HUES48 (cell line): Measurements from ENCODE around the gene NCKAP5.

ENCODE experiments used
- H3K27ac ChIP-seq: one replicate; pipeline ENCODE4 v1.7.0; 2013; ENCODE audit warnings: low read depth, low read length, inconsistent platforms
- H3K27me3 ChIP-seq: 2 replicates; pipeline ENCODE4 v1.6.1; 2013; ENCODE audit warnings: mild to moderate bottlenecking, low read length; ENCODE audit not compliant: control insufficient read depth, insufficient read depth
- H3K36me3 ChIP-seq: 2 replicates; pipeline ENCODE4 v1.6.1; 2013; ENCODE audit warnings: low read length; ENCODE audit not compliant: control insufficient read depth, insufficient read depth
- H3K4me1 ChIP-seq: 2 replicates; pipeline ENCODE4 v1.6.1; 2013; ENCODE audit warnings: mild to moderate bottlenecking, low read length; ENCODE audit not compliant: control insufficient read depth, insufficient read depth
- H3K4me3 ChIP-seq: 2 replicates; pipeline ENCODE4 v1.5.1; 2013; ENCODE audit warnings: mild to moderate bottlenecking, low read depth, low read length
- H3K9ac ChIP-seq: 2 replicates; pipeline ENCODE4 v1.6.1; 2013; ENCODE audit warnings: mild to moderate bottlenecking, low read depth, low read length, moderate library complexity
- H3K9me3 ChIP-seq: 2 replicates; pipeline ENCODE4 v1.6.1; 2013; ENCODE audit warnings: low read length; ENCODE audit not compliant: control insufficient read depth, insufficient read depth

Gene NCKAP5

DNA sequence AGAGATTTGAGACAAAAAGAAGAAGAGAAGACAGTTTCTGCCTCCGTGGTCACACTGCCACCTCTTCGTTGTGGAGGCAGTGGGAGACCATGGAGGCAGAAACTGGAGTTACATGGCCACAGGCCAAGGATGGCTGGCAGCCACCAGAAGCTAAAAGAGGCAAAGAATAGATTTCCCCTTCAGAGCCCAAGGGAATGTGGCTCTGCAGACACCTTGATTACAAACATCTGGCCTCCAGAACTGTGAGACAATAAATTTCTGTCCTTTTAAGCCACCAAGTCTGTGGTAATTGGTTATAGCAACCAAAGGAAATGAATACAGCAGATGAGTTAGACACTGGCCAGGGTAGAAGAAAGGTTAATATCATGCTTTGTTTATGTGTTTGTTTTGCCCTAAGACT, 477.9 kb downstream of the NCKAP5 start:
- H3K9me3 ChIP-seq = no peaks in the 10 kb centered on the region
- no peak overlapping the region for H3K27ac ChIP-seq
- no peaks in the 10 kb centered on the region for H3K27me3 ChIP-seq
- no peak overlapping the region for H3K4me3 ChIP-seq
- H3K9ac ChIP-seq = no peak overlapping the region
- H3K4me1 ChIP-seq = 0 out of 2 replicates have a peak, but pooled peaks cover 6% of the 10 kb centered on the region
- H3K36me3 ChIP-seq = no peaks in the 10 kb centered on the region

DNA sequence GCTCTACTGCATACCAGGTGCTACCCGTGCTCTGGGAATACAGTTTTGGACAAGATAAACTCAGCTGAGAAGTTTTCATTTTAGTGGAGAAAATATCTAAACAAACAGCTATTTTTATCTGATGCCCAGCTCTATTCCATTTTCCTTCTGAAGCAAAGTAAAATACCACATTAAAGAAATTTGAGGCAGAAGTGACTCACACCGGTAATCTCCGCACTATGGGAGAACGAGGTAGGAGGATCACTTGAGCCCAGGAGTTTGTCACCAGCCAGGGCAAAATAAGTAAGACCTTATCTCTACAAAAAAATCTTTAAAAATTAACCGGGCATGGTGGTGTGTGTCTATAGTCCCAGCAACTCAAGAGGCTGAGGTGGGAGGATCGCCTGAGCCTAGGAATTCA, 482.1 kb downstream of the NCKAP5 start:
- 0 out of 2 replicates have a peak, but pooled peaks cover 6% of the 10 kb centered on the region for H3K4me1 ChIP-seq
- no peaks in the 10 kb centered on the region for H3K9me3 ChIP-seq
- no peaks in the 10 kb centered on the region for H3K36me3 ChIP-seq
- H3K9ac ChIP-seq = no peak overlapping the region
- H3K4me3 ChIP-seq = no peak overlapping the region
- no peaks in the 10 kb centered on the region for H3K27me3 ChIP-seq
- H3K27ac ChIP-seq = no peak overlapping the region

DNA sequence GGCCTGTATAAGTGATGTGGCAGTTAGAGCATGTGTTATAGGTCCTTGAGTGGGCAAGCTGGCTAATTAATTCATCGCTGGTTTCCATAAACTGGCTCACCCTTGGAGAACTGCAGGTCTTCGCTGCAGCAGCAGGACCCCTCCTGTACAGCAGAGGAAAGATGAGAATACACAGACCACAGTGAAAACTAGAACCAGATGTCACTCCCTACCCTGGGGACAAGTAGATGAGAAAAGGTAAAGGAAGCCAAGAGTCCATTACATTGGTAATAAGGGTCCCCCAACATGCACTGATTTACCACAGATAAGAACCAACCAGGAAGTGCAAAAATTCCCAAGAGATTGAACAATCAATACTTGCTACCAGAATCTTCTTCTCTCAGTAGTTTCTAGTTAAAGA, 482.6 kb downstream of the NCKAP5 start:
- no peaks in the 10 kb centered on the region for H3K27me3 ChIP-seq
- H3K36me3 ChIP-seq = no peaks in the 10 kb centered on the region
- no peak overlapping the region for H3K27ac ChIP-seq
- 0 out of 2 replicates have a peak, but pooled peaks cover 6% of the 10 kb centered on the region for H3K4me1 ChIP-seq
- no peaks in the 10 kb centered on the region for H3K9me3 ChIP-seq
- H3K4me3 ChIP-seq = no peak overlapping the region
- H3K9ac ChIP-seq = no peak overlapping the region

DNA sequence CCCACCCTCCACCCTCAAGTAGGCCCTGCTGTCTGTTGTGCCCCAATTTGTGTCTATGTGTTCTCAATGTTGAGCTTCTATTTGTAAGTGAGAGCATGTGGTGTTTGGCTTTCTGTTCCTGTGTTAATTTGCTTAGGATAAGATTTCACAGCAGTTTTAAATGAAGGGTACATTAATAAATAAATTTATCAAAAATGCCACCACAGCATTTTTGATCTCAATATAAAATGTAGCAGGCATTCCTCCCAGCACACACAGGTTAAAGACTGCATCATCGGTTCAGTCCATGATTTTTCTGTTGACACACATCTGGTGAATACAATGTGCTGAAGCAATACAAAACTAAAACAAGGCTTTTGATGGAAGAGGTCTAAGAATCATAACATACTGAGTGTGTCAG, 486.2 kb downstream of the NCKAP5 start:
- Histone ChIP-seq H3K36me3 (no peaks in the 10 kb centered on the region), H3K4me1 (0 out of 2 replicates have a peak, but pooled peaks cover 4% of the 10 kb centered on the region), H3K9ac (no peak overlapping the region), H3K4me3 (no peak overlapping the region), H3K27me3 (no peaks in the 10 kb centered on the region), H3K9me3 (no peaks in the 10 kb centered on the region), H3K27ac (no peak overlapping the region)

DNA sequence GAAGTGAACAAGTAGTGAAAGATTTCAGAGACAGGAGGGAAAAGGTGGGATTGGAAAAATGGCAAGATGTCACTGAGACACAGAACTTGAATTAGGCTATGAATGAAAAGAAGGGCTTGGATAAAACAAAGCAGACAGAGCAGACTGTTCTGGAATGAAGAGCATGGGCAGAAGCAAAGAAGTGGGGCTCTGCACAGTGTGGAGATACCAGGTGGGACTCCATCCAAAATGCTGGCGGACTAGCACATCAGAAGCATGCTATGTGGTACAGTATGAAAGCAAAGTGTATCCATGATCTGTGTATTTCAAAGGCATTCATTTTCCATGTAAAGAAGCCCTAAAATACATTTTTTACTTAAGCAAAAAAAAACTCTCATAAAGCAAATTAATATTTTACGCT, 487.4 kb downstream of the NCKAP5 start:
- Histone ChIP-seq H3K27me3 (no peaks in the 10 kb centered on the region), H3K9me3 (no peaks in the 10 kb centered on the region), H3K9ac (no peak overlapping the region), H3K27ac (no peak overlapping the region), H3K4me3 (no peak overlapping the region), H3K4me1 (no peaks in the 10 kb centered on the region), H3K36me3 (no peaks in the 10 kb centered on the region)

DNA sequence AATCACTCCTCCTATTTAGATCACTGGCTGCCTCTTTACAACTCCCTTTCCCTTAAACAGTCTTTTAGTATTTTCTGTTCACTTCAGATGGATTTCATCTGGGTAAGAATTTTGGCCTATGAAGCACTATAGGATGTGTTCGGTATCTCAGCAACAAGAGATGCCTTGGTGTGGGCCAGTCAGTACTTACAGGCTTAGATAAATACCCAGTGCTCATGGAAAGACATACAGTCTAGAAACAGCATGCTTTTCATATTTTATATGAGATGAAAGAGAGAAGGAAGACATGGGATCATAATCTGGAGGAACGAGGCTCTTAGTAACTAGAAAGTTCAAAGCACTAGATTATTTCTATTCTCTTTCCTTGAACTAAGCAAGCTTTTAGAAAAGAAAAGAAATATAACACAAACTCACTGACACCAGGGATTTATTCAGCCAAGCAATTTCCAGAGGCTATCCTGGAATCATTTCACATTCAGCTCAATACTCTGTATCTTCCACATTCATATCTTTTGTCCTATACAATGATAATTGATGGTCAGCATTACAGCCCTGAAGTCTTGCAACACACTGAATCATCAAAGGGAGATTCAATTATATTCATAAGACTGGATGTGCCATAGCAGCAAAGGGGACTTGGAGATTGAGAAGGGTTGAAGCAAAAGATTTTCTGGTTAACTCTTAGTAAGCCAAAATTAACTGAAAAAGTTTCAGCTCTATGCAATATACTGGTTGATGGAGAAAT, 489.4 kb downstream of the NCKAP5 start:
- H3K9me3 ChIP-seq = no peaks in the 10 kb centered on the region
- H3K9ac ChIP-seq = no peak overlapping the region
- H3K27me3 ChIP-seq = no peaks in the 10 kb centered on the region
- H3K36me3 ChIP-seq = no peaks in the 10 kb centered on the region
- no peak overlapping the region for H3K27ac ChIP-seq
- H3K4me1 ChIP-seq = no peaks in the 10 kb centered on the region
- no peak overlapping the region for H3K4me3 ChIP-seq

DNA sequence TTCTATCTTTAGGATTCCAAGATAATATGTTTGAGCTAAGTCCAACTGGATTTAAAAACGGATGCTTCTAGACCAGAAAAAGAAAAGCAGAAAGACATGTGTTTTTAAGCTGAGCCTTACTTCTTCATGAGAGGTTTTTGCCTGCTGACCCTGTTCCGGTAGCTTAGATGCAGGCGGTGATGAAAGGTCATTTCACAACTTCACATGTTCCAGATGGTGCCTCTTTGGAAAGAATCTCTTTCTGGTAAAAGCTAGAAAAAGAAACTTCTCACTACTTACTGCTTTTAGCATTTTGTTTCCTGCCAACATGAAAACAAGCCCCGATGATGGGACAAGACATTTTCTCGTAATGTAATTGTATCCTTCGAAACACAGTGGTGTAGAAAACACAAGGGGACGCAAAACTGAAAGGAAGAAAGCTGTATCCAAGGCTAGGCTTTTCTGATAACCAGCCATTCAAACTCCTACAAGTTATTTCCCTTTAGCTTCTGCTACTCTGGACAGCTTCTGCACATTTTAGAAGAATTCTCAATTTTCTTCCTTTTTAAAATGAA, 490.9 kb downstream of the NCKAP5 start:
- Histone ChIP-seq H3K4me3 (no peak overlapping the region), H3K27me3 (no peaks in the 10 kb centered on the region), H3K36me3 (no peaks in the 10 kb centered on the region), H3K27ac (no peak overlapping the region), H3K9me3 (no peaks in the 10 kb centered on the region), H3K9ac (no peak overlapping the region), H3K4me1 (no peaks in the 10 kb centered on the region)

DNA sequence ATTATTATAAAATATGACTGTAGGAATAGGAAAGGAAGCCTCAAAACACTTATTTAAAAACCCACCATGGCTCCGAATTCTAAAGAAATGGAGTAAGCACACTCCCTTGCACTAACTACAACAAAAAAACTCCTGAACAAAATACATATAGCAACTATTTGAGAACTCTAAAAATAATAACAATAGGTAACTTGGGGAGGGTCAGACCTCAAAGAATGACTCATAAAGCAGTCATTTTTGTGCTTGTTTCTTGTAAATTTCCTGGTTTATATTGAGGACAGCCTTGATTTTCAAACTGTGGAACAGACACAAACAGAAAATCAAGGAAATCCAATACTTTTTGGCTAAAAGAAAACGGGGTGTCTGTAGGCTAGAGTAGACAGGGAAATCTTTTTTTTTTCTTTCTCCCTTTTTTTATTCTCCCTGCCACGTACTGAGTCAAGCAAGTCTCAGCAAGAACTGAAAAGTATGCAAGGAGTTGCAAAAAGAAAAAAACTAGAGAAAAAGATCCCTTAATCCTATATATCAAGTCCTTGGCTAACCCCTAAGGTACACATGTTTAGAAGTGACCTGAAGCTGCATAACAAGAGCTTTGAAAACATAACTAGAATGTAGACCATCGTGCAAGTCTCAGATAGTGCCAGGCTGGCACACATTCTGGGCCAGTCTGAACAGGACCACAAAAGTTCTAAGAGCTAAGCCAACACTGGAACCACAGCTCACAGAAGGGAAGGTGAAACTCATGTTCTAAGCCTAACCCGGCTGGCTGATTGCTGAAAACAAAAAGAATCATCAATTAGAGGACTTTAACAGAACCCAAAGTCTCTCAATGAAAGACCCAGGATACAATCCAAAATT, 495.2 kb downstream of the NCKAP5 start:
- no peak overlapping the region for H3K27ac ChIP-seq
- H3K27me3 ChIP-seq = no peaks in the 10 kb centered on the region
- H3K36me3 ChIP-seq = no peaks in the 10 kb centered on the region
- H3K9ac ChIP-seq = no peak overlapping the region
- no peaks in the 10 kb centered on the region for H3K4me1 ChIP-seq
- H3K9me3 ChIP-seq = no peaks in the 10 kb centered on the region
- H3K4me3 ChIP-seq = no peak overlapping the region

DNA sequence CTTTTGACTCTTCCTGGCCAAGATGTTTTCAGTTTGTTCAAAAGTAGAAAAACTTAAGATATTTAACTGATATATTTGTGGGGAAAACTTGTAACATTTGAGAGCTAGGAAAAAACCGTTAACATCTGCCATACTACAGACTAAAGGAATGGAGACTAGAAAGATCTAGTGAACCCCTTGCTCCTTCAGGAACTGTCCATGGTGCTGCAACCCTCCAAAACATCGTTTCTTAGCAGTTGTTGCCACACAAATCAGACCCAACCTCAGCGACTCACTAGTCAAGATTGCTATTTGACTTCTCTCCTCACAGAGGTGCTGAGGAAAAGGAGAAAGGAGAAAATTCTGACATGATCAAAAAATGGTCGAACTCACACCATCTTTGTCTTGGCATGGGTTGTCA, 504.5 kb downstream of the NCKAP5 start:
- Histone ChIP-seq H3K4me3 (no peak overlapping the region), H3K36me3 (no peaks in the 10 kb centered on the region), H3K9ac (no peak overlapping the region), H3K27me3 (no peaks in the 10 kb centered on the region), H3K9me3 (no peaks in the 10 kb centered on the region), H3K4me1 (no peaks in the 10 kb centered on the region), H3K27ac (no peak overlapping the region)

DNA sequence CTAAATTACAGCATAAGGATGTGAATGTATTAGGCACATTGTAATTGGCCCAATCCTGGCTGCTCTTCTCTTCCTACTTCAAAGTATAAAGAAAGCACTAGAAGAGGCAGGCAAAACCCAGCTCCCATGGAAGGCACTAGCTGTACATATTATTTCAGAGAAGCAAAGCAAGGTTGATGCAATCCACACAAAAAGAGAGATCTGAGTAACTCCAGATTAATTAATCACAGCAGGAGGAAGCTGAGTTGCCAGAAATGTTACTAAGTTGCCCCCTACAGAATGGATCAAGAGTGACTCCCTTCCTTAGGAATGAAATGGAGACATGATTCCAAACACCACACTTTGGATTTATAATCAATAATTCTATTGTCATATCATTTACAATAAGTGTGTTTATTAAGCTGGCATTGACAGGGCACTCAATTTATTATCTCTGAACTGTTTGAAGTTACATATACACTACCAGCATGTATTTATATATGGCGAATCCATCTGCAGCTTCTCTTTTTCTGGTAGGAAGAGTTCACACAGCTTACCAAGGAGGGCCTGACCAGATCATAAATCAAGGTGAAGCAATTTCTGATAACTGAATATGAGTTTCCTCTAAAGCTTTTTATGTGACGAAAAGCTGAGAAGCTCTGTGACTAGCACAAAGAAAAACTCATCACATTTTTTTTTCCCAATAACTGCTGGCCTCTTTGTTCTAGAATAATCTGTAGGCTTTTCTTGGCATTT, 505.2 kb downstream of the NCKAP5 start:
- Histone ChIP-seq H3K27ac (no peak overlapping the region), H3K4me3 (no peak overlapping the region), H3K36me3 (no peaks in the 10 kb centered on the region), H3K4me1 (no peaks in the 10 kb centered on the region), H3K9me3 (no peaks in the 10 kb centered on the region), H3K27me3 (no peaks in the 10 kb centered on the region), H3K9ac (no peak overlapping the region)
